Thyroid gland (tissue), 4 donors: ENCODE results near the gene ST14.

ENCODE experiments used
- CTCF ChIP-seq, 6 experiments: fragments of 200-600 bp in 3 of 6; fragments of 450-650 bp in 3 of 6; sonication (generic) in 3 of 6; IDR thresholded peaks; one replicate each; pipeline ENCODE4 v1.5.1; 2016 to 2019; ENCODE audit warnings: antibody characterized with exemption in 6 of 6, mild to moderate bottlenecking in 2 of 6, inconsistent platforms in 1 of 6, moderate library complexity in 1 of 6
- POLR2A ChIP-seq, 2 donors: fragments of 450-650 bp; IDR thresholded peaks; one replicate each; pipeline ENCODE4 v1.6.1; 2017; ENCODE audit warnings: antibody characterized with exemption in 2 of 2, mild to moderate bottlenecking in 2 of 2, moderate library complexity in 1 of 2

- TF ChIP-seq CTCF (IDR thresholded peaks at IDR 0.05) (no peak), POLR2A (IDR thresholded peaks at IDR 0.05) (no peak)
Observed at GRCh38 chr11:130189492-130190210, 30.1 kb downstream of the ST14 start.
